ENCODE results near the gene EYA3.

Gene EYA3

DNA sequence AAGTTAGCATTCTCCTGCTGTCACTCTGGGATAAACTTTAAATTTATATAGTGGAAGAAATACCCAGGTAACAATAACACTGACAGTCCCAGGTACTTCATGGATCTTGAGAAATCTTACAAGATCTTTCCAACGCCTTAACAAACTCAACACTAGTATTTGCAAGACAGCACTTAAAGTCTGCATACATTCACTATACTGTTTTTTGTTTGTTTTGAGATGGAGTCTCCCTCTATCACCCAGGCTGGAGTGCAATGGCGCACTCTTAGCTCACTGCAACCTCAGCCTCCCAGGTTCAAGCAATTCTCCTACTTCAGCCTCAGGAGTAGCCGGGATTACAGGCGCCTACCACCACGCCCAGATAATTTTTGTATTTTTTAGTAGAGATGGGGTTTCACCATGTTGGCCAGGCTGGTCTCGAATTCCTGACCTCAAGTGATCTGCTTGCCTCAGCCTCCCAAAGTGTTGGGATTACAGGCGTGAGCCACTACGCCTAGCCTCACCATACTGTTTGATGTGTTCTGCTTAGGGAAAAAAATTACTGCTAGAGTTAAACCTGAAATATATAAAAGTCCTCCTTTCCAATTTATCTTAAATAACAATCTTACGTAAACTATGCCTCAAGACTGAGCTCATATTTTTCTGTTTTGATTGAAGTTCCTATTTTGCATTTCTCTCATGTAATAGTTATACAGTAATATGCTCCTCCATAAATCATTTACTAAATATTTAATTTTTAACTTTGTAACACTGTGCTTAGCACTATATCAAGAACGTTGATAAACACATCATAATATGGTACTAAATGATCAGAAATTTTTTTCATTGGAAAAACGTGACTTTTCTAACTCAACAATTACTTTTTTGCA, 17.5 kb downstream of the EYA3 start:
- DNase-seq, result no peak

DNA sequence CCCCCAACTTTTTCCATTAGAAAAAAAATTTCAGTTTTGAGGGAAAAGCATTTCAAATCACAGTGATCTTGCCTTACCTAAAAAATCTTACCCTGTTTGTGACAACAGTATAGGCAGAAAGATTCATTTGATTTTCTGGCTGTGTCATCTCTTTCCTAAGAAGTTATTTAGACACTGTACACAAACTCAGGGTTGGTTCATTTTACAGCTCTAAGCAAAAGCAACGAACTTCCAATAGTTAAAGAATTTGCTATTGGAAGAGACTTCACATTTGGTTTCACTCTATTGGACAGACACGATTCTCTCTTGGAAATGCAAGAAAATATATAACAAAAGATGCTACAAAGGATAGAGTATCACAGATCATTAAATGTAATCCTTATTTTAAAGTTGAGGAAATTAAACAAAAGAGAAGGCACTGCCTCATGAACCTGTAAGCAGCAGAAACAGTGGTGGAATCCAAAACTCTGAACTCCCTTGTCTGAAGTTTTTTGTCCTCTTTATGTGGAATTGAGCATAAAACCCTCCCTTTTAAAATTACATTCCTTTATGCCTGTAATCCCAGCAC, 20.8 kb downstream of the EYA3 start:
- no peak for DNase-seq

DNA sequence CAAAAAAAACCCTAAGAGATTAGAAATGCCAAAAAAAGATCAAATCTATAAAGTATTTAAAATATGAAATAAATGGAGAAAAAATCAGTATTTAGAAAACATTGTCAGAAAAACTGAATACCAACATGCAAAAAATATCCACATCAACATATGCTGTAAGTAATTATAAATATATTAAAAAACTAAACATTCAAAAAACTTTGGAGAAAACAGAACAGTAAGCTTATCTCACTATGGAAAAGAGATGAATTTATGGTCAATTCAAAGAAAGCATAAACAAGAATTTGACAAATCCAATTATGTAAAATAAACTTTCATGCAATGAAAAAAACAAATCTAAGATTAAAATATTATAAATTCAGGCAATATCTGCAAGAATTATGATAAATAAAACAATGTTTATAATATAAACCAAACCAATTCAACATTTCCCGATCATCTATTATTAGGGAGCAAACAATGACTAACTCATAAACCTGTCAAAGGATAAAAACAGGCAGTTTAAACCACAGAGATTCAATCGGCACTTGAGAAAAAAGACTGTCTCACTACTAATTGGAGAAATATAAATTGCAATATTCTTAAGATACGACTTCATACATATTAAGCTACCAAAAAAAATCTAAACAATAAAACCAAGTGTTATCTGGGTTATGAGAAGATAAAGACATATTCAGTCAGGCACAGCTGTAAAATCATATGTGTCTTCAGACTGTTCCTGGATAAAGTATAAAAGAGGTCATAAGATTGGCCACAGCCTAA, 21.8 kb downstream of the EYA3 start:
- no peak for DNase-seq

GRCh38 chr1:28064064-28064463, 24.3 kb downstream of the EYA3 start:
- no peak for DNase-seq

- no peak for DNase-seq
Measured at GRCh38 chr1:28062806-28063205, 25.6 kb downstream of the EYA3 start.

DNA sequence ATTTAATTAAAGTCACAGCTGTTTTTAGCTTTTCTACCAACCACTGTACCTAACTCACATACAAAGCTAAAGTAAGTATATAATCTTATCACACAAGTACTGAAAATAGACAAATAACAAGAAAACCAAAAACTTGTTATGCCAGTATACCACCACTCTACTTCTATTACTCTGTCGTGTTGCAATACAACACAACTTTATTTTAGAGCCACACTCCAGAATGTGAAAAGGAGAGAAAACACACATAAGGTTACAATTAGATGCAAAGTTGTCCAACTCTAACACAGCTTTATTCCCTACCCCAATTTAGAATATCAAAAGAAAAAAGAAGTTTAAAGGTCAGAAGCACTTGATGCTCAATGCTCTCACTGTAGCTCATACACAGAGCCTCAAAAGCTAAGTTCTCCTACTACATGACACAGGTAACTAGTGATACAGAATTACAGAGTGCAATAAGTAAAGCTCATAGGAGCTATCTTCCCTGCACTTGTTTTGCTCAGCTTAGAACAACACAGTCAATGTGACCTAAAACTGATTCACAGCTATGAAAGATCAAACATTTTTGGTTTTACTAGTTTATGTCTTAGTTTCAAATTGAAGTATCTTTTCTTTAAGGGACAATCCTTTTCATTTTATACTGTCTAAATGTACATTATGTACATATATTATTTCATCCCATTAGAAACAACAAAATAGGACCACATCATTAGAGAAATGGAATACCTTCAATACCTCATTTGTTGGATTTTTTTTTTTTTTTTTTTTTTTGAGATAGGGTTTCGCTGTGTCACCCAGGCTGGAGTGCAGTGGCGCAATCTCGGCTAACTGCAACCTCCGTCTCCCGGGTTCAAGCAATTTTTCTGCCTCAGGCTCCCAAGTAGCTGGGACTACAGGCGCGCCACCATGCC, 29.2 kb downstream of the EYA3 start:
- no peak for DNase-seq

DNA sequence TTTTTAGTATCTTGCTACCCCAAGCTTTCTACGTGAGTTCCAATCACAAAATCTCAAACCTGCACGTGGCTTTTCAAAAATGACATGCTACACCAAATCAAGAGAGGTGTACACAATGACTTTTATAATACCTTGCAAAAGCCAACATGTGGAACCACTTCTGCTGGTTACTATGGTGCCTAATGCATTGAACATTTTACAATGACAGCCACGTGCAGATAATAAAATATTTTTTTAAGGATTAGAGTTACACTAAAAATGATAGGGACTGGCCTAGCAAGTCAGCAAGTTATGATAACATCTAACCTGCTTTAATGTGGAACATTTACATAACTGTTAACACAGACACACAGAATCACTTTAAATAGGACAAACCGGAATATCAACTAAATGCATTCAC, 30.2 kb downstream of the EYA3 start:
- peak; percentile 52 for DNase-seq

GRCh38 chr1:28056129-28056925, 32.1 kb downstream of the EYA3 start:
- peak; percentile 62 for DNase-seq

- DNase-seq, result no peak
Measured at GRCh38 chr1:28050776-28051175, 37.6 kb downstream of the EYA3 start.

GRCh38 chr1:28046716-28047115, 41.7 kb downstream of the EYA3 start:
- DNase-seq, result no peak

- no peak for DNase-seq
Measured at GRCh38 chr1:28045777-28046176, 42.6 kb downstream of the EYA3 start.

DNA sequence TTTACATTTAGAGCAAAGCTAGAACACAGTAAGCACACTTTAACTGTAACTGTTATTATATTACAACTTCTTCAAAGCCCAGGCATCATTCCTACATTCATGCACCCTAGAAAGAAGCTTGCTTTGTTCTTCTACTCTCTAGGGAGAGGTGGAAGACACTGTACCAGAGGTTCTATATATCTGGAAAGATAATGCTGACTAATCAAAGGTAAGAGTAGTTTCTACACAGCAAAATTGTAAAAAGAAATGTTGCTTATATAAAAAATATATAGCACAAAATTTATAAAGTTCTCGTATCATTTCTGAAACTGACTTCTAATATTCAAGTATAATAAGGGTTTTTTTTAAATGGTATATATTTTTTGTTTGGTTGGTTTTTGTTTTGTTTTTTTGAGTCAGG, 44.0 kb downstream of the EYA3 start:
- DNase-seq, result no peak

- no peak for DNase-seq
Measured at GRCh38 chr1:28039341-28039740, 49.1 kb downstream of the EYA3 start.

GRCh38 chr1:28037946-28038345, 50.5 kb downstream of the EYA3 start:
- DNase-seq, result no peak

DNA sequence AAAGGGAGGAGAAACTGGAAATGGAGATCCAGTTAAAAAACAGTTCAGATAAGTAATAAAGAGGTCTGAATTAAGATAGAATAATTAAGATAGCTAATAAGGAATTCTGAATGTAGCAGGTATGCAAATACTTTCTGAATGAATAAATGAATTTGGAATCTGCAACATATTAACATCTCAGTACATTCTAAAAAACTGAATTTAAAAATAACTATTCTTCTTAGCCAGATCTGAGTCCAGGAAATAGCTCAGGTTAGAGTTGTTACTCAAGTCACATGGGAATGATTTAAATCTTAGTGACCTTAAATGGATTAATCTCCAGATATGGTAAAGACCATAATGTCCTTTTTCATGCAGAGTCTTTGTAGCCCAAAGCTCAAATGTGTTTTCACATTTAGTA, 51.2 kb downstream of the EYA3 start:
- DNase-seq, result no peak

- no peak for DNase-seq
Measured at GRCh38 chr1:28036431-28036830, 52.0 kb downstream of the EYA3 start.

- no peak for DNase-seq
Measured at GRCh38 chr1:28035420-28035819, 53.0 kb downstream of the EYA3 start.

DNA sequence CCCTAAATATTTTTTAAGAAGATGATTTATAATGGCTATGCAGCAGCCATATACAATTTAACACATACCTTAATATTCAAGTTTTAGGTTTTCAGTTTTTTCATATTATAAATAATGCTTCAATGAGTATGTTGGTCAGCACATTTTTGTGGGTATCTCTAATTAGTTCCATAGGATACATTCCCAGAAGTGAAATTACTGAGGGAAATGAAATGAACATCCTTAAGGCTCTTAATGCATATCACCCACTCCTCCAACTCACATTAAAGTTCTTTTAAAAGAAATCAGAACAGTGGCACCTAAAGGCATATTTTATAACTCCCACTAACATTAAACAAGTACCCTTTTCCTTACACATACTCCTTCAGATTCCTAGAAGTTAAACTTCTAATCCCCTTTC, 56.1 kb downstream of the EYA3 start:
- DNase-seq, result no peak

GRCh38 chr1:28031173-28031572, 57.2 kb downstream of the EYA3 start:
- no peak for DNase-seq

GRCh38 chr1:28028873-28029654, 59.3 kb downstream of the EYA3 start:
- no peak for DNase-seq

GRCh38 chr1:28027660-28028059, 60.8 kb downstream of the EYA3 start:
- DNase-seq, result no peak
